Neural progenitor cell (in vitro differentiated cells): Measurements from ENCODE around the gene TENM3. TPM values are rescaled to one million over a fixed set of nuclear protein-coding genes. Genes with fewer than 3 reads are reported as not detected.

Experiments used
- DNase-seq: peaks from one replicate; pipeline ENCODE4 v3.0.0-alpha.2; 2016; ENCODE audit warnings: low spot score
- H2AFZ ChIP-seq: fragments of 200-600 bp; sonication (generic); replicated peaks from 2 replicates; pipeline ENCODE4 v1.6.1; 2016; ENCODE audit warnings: antibody characterized with exemption
- H3F3A ChIP-seq: fragments of 200-600 bp; sonication (generic); 2 replicates; pipeline ENCODE4 v1.6.1; 2016; ENCODE audit warnings: antibody characterized with exemption, low read depth
- H3K27ac ChIP-seq: fragments of 200-600 bp; sonication (generic); 2 replicates; pipeline ENCODE4 v1.5.1; 2016; ENCODE audit warnings: mild to moderate bottlenecking
- H3K27me3 ChIP-seq: fragments of 200-600 bp; sonication (generic); 2 replicates; pipeline ENCODE4 v1.6.1; 2016; ENCODE audit warnings: mild to moderate bottlenecking, moderate library complexity
- H3K36me3 ChIP-seq: fragments of 200-600 bp; sonication (generic); 2 replicates; pipeline ENCODE4 v1.5.1; 2016
- H3K4me1 ChIP-seq: fragments of 200-600 bp; sonication (generic); 2 replicates; pipeline ENCODE4 v1.6.1; 2016; ENCODE audit warnings: mixed run types
- H3K4me2 ChIP-seq: fragments of 200-600 bp; sonication (generic); 2 replicates; pipeline ENCODE4 v1.6.1; 2016
- H3K4me3 ChIP-seq: fragments of 200-600 bp; sonication (generic); 2 replicates; pipeline ENCODE4 v1.5.1; 2016
- H3K79me2 ChIP-seq: fragments of 200-600 bp; sonication (generic); 2 replicates; pipeline ENCODE4 v1.6.1; 2016; ENCODE audit warnings: low read depth
- H3K9ac ChIP-seq: fragments of 200-600 bp; sonication (generic); 2 replicates; pipeline ENCODE4 v1.6.1; 2016
- H3K9me3 ChIP-seq: fragments of 200-600 bp; sonication (generic); 2 replicates; pipeline ENCODE4 v1.5.1; 2016; ENCODE audit warnings: low read depth
- H4K20me1 ChIP-seq: fragments of 200-600 bp; sonication (generic); 2 replicates; pipeline ENCODE4 v1.6.1; 2016; ENCODE audit warnings: low read depth
- H3K27ac Mint-ChIP-seq: 3 replicates; pipeline ENCODE4 v1.8.0; 2021; ENCODE audit warnings: mixed read lengths
- H3K27me3 Mint-ChIP-seq: 2 replicates; pipeline ENCODE4 v1.8.0; 2022; ENCODE audit warnings: low read depth, mild to moderate bottlenecking, inconsistent platforms, moderate library complexity, mixed read lengths; ENCODE audit not compliant: insufficient read depth
- H3K36me3 Mint-ChIP-seq: 3 replicates; pipeline ENCODE4 v1.8.0; 2021; ENCODE audit warnings: mixed read lengths
- H3K4me1 Mint-ChIP-seq: 3 replicates; pipeline ENCODE4 v1.8.0; 2021; ENCODE audit warnings: mixed read lengths
- H3K4me3 Mint-ChIP-seq: 3 replicates; pipeline ENCODE4 v1.8.0; 2021; ENCODE audit warnings: mild to moderate bottlenecking, moderate library complexity, mixed read lengths
- H3K9me3 Mint-ChIP-seq: 3 replicates; pipeline ENCODE4 v1.8.0; 2020; ENCODE audit warnings: mixed read lengths
- EZH2 ChIP-seq: fragments of 200-600 bp; sonication (generic); IDR thresholded peaks from 2 replicates; pipeline ENCODE4 v1.6.1; 2017; ENCODE audit warnings: antibody characterized with exemption, mild to moderate bottlenecking, moderate library complexity
- EZH2phosphoT487 ChIP-seq: fragments of 200-600 bp; sonication (generic); IDR thresholded peaks from 2 replicates; pipeline ENCODE4 v1.6.1; 2017; ENCODE audit warnings: antibody characterized with exemption
- total RNA-seq: library from RNA; depleted of rRNA; stranded (reverse); fragments of >200 nt; gene quantifications from 2 replicates; pipeline ENCODE4 v1.2.3, GENCODE V29; 2015; ENCODE audit warnings: low replicate concordance
- TF ChIP-seq, protein P1 (sequence below): fragments of 200-600 bp; sonication (generic); IDR thresholded peaks from 2 replicates; pipeline ENCODE4 v1.5.1; 2017; ENCODE audit warnings: antibody characterized with exemption, mild to moderate bottlenecking

Gene TENM3
- total RNA-seq, 1 donor from 2014 or later: 78.7 TPM

DNA sequence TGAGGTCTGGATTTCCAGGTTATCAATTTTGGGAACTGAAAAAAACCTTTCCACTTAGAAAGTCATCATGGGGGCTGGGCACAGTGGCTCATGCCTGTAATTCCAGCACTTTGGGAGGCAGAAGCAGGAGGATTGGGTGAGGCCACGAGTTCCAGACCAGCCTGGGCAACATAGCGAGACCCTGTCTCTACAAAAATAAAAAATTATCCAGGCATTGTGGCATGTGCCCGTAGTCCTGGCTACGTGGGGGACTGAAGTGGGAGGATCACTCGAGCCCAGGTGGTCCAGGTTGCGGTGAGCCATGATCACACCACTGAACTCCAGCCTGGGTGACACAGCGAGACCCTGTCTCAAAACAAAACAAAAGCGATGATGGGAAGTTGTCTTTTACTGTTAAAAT is 7.9 kb downstream of the TENM3 start:
- Histone ChIP-seq H3K27ac (no peak overlapping the region), H3K9me3 (no peaks in the 10 kb centered on the region), H3F3A (peaks cover 38% of the 10 kb centered on the region), H3K4me2 (no peak overlapping the region), H3K9ac (no peak overlapping the region), H3K36me3 (no peaks in the 10 kb centered on the region), H4K20me1 (peaks cover 4% of the 10 kb centered on the region), H3K4me3 (no peak overlapping the region), H3K79me2 (peaks cover 33% of the 10 kb centered on the region), H3K4me1 (peaks cover 44% of the 10 kb centered on the region), H3K27me3 (no peaks in the 10 kb centered on the region), H2AFZ (no peak overlapping the region)
- Mint-ChIP-seq H3K9me3 (peaks cover 27% of the 10 kb centered on the region), H3K36me3 (peaks cover 47% of the 10 kb centered on the region), H3K4me3 (no peak overlapping the region), H3K4me1 (peaks cover 21% of the 10 kb centered on the region), H3K27ac (no peak overlapping the region), H3K27me3 (peaks cover 2% of the 10 kb centered on the region)
- no peak for TF ChIP-seq EZH2
- no peak for TF ChIP-seq EZH2phosphoT487
- TF ChIP-seq, protein P1, sequence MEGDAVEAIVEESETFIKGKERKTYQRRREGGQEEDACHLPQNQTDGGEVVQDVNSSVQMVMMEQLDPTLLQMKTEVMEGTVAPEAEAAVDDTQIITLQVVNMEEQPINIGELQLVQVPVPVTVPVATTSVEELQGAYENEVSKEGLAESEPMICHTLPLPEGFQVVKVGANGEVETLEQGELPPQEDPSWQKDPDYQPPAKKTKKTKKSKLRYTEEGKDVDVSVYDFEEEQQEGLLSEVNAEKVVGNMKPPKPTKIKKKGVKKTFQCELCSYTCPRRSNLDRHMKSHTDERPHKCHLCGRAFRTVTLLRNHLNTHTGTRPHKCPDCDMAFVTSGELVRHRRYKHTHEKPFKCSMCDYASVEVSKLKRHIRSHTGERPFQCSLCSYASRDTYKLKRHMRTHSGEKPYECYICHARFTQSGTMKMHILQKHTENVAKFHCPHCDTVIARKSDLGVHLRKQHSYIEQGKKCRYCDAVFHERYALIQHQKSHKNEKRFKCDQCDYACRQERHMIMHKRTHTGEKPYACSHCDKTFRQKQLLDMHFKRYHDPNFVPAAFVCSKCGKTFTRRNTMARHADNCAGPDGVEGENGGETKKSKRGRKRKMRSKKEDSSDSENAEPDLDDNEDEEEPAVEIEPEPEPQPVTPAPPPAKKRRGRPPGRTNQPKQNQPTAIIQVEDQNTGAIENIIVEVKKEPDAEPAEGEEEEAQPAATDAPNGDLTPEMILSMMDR: no peak
- no peak for DNase-seq

- Mint-ChIP-seq H3K4me1 (peaks cover 14% of the 10 kb centered on the region), H3K4me3 (no peak overlapping the region), H3K9me3 (peaks cover 27% of the 10 kb centered on the region), H3K27me3 (peaks cover 2% of the 10 kb centered on the region), H3K36me3 (peaks cover 44% of the 10 kb centered on the region), H3K27ac (no peak overlapping the region)
- Histone ChIP-seq H3K27me3 (no peaks in the 10 kb centered on the region), H3F3A (peaks cover 47% of the 10 kb centered on the region), H3K9ac (no peak overlapping the region), H2AFZ (no peak overlapping the region), H4K20me1 (peaks cover 4% of the 10 kb centered on the region), H3K4me2 (no peak overlapping the region), H3K4me3 (no peak overlapping the region), H3K27ac (peak overlapping the region; percentile 76), H3K36me3 (no peaks in the 10 kb centered on the region), H3K4me1 (peaks cover 49% of the 10 kb centered on the region), H3K9me3 (no peaks in the 10 kb centered on the region), H3K79me2 (peaks cover 33% of the 10 kb centered on the region)
- TF ChIP-seq EZH2 (no peak), EZH2phosphoT487 (no peak)
- TF ChIP-seq, protein P1: no peak
- DNase-seq: no peak
Observed at GRCh38 chr4:182252220-182252619, 9.0 kb downstream of the TENM3 start.

DNA sequence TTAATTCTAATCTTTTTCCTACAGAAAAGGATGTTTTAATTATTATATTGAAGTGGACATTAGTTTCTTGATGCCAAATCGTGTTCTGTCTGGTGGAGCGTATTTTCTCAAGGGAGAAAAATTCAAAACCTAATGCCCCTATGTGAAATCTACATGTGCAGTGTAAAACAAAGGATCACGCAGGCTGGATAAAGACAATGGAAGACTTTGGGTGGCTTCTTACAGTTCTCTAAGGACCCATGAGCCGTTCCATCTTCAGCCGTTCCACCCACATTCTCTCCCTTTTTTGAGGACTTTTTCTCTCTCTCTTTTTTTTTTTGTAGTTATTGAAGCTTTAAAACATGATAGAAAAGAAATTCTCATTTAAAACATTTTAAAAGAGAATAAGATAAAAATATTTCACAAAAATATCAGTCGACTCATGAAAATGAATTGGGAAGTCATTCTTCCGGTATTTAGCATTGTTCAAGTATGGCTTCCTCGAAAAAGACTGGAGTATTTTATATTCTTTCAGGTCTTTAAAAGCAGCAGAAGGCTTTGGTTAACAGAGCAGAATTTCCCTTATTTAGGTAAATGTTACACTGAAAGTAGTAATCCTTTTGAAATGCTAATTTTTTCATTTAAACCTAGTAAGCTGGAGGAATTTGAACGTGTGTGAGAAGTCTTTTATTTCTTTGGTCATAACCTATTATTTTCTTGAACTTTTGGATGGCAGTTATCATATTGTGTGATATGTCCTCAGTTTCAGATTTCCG is 11.0 kb downstream of the TENM3 start:
- DNase-seq: peak; percentile 57
- H3K4me1 Mint-ChIP-seq: peaks cover 14% of the 10 kb centered on the region
- H3K36me3 ChIP-seq: no peaks in the 10 kb centered on the region
- H3K27ac ChIP-seq: peak overlapping the region; percentile 36
- no peaks in the 10 kb centered on the region for H3K9me3 ChIP-seq
- H3F3A ChIP-seq: peaks cover 53% of the 10 kb centered on the region
- peak overlapping the region; percentile 48 for H3K4me2 ChIP-seq
- no peak overlapping the region for H2AFZ ChIP-seq
- peaks cover 63% of the 10 kb centered on the region for H3K4me1 ChIP-seq
- H3K4me3 Mint-ChIP-seq: no peak overlapping the region
- peaks cover 29% of the 10 kb centered on the region for H3K79me2 ChIP-seq
- peaks cover 39% of the 10 kb centered on the region for H3K36me3 Mint-ChIP-seq
- H3K27ac Mint-ChIP-seq: no peak overlapping the region
- peaks cover 4% of the 10 kb centered on the region for H4K20me1 ChIP-seq
- peak overlapping the region; percentile 1 for H3K4me3 ChIP-seq
- H3K9ac ChIP-seq: no peak overlapping the region
- peaks cover 25% of the 10 kb centered on the region for H3K9me3 Mint-ChIP-seq
- TF ChIP-seq, protein P1: no peak
- TF ChIP-seq EZH2: no peak
- no peak for TF ChIP-seq EZH2phosphoT487
- H3K27me3 ChIP-seq: no peaks in the 10 kb centered on the region
- H3K27me3 Mint-ChIP-seq: peaks cover 2% of the 10 kb centered on the region
